ENCODE data around the gene NFIX. TPM values are rescaled to one million over a fixed set of nuclear protein-coding genes. Genes with fewer than 3 reads are reported as not detected.

NFIX gene
- total and polyA plus RNA-seq, 2 of the 13 experiments (the other 11 are each of a cell fraction or from before 2014, with no cell fraction given) = 3.4 to 5.4 TPM

DNA sequence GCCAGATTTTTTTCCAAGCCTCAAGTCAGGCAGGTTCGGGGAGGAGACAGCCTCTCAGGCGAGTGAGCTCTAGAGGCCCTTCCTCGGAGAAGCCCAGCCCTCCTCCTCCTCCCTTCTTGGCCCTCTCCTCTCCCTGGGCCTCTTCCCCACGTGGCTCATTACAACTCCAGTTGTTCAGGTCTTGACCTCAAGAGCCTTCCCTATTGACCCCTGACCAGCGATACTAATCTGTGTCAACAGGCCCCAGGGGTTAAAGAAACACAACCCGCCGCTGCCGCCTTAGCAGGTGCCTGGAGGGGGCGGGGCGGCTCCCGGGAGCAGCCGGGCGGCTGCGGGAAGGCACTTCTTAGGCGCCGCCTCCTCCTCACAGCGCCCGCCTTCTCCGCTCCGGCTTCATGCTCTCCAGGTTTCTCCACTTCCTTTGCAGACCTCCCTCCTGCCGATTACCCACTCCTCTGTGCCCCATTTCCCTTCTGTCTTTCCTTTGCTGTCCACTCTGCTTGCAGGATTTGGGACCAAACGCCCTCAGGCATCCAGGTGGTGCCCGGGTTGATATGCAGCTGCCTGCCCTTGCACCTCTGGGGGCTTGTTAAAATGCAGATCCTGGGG lies 56.4 kb downstream of the NFIX start (continued):
- peak; percentile 96 for TF ChIP-seq ZNF609 (CRISPR knock-in tag; IDR thresholded peaks at IDR 0.05; ENCODE audit: borderline replicate concordance)
- peak; percentile 85; the same call in 1 of the 2 replicates for TF ChIP-seq IKZF5 (CRISPR knock-in tag; IDR thresholded peaks at IDR 0.05)
- TF ChIP-seq SETDB1 (CRISPR knock-in tag; IDR thresholded peaks at IDR 0.05; ENCODE audit: borderline replicate concordance) = no peak
- TF ChIP-seq CSRNP1 (CRISPR knock-in tag; IDR thresholded peaks at IDR 0.05) = peak; percentile 45; the same call in 1 of the 2 replicates
- TF ChIP-seq TBX2 (CRISPR knock-in tag; IDR thresholded peaks at IDR 0.05; ENCODE audit: borderline replicate concordance) = peak; percentile 88
- TF ChIP-seq ZNF547 (CRISPR knock-in tag; IDR thresholded peaks at IDR 0.05) = no peak
- TF ChIP-seq ZFAT (CRISPR knock-in tag; conservative IDR thresholded peaks at IDR 0.05) = no peak
- TF ChIP-seq SP4 (CRISPR knock-in tag; IDR thresholded peaks at IDR 0.05) = peak; percentile 39; the same call in 1 of the 2 replicates
- no peak for TF ChIP-seq GLI4 (CRISPR knock-in tag; IDR thresholded peaks at IDR 0.05; ENCODE audit: borderline replicate concordance)
- peak; percentile 19; the same call in 1 of the 2 replicates for TF ChIP-seq RAD21 (CRISPR knock-in tag; IDR thresholded peaks at IDR 0.05)
- peak; percentile 58; the same call in 1 of the 2 replicates for TF ChIP-seq ZSCAN25 (CRISPR knock-in tag; IDR thresholded peaks at IDR 0.05)
- TF ChIP-seq MEF2D (CRISPR knock-in tag; IDR thresholded peaks at IDR 0.05) = peak; percentile 46; the same call in 1 of the 2 replicates
- TF ChIP-seq CEBPG (CRISPR knock-in tag; IDR thresholded peaks at IDR 0.05) = no peak; the same call in 1 of the 2 replicates
- peak; percentile 45; the same call in 1 of the 2 replicates for TF ChIP-seq SOX13 (IDR thresholded peaks at IDR 0.05)
- TF ChIP-seq SOX13 (CRISPR knock-in tag; conservative IDR thresholded peaks at IDR 0.05 in 1 of 2, IDR thresholded peaks at IDR 0.05 in 1 of 2) = peak in 1 of 2 experiments; percentile 81; a peak in 2 of 4 replicates
- no peak for TF ChIP-seq ZBTB21 (CRISPR knock-in tag; IDR thresholded peaks at IDR 0.05)
- TF ChIP-seq NFIC (IDR thresholded peaks at IDR 0.05; ENCODE audit: low read length) = peak; percentile 58; the same call in 1 of the 2 replicates
- TF ChIP-seq SNAI1 (CRISPR knock-in tag; IDR thresholded peaks at IDR 0.05; ENCODE audit: borderline replicate concordance) = peak; percentile 95
- TF ChIP-seq SOX6 (IDR thresholded peaks at IDR 0.05) = no peak
- TF ChIP-seq SOX6 (CRISPR knock-in tag; IDR thresholded peaks at IDR 0.05) = peak; percentile 81
- TF ChIP-seq ZNF558 (CRISPR knock-in tag; IDR thresholded peaks at IDR 0.05; ENCODE audit: borderline replicate concordance) = no peak
- TF ChIP-seq KLF9 (CRISPR knock-in tag; IDR thresholded peaks at IDR 0.05; ENCODE audit: low read depth) = no peak
- 0 out of 2 replicates have a peak, but pooled peaks have one; percentile 35 for TF ChIP-seq THAP11 (CRISPR knock-in tag; IDR thresholded peaks at IDR 0.05)
- TF ChIP-seq HMG20B (CRISPR knock-in tag; conservative IDR thresholded peaks at IDR 0.05) = peak; percentile 94
